NB4 (cell line): ENCODE results near the gene CCDC74A.
"Not testable (repeated sequence)": the region's sequence is repeated elsewhere in the genome, so short reads cannot be mapped to it uniquely, and the experiment has no call there.

ENCODE experiments used
- DNase-seq: peaks from one replicate; pipeline ENCODE4 v3.0.0; 2010; ENCODE audit warnings: low read depth
- H3K4me3 ChIP-seq: one replicate; pipeline ENCODE4 v1.5.1; 2011; ENCODE audit warnings: mild to moderate bottlenecking, low read depth, low read length, moderate library complexity
- MAX ChIP-seq: IDR thresholded peaks from 2 replicates; pipeline ENCODE4 v1.6.1; 2011; ENCODE audit warnings: low read depth, low read length
- MYC ChIP-seq: IDR thresholded peaks from 2 replicates; pipeline ENCODE4 v1.6.1; 2011; ENCODE audit warnings: low read depth, low read length
- POLR2A ChIP-seq: IDR thresholded peaks from 2 replicates; pipeline ENCODE4 v1.6.1; 2011; ENCODE audit warnings: mild to moderate bottlenecking; ENCODE audit not compliant: insufficient read length; ENCODE audit errors: extremely low read depth
- TF ChIP-seq, protein P1 (sequence below): IDR thresholded peaks from one replicate; pipeline ENCODE4 v1.5.1; 2012; ENCODE audit warnings: low read depth, low read length

CCDC74A gene

DNA sequence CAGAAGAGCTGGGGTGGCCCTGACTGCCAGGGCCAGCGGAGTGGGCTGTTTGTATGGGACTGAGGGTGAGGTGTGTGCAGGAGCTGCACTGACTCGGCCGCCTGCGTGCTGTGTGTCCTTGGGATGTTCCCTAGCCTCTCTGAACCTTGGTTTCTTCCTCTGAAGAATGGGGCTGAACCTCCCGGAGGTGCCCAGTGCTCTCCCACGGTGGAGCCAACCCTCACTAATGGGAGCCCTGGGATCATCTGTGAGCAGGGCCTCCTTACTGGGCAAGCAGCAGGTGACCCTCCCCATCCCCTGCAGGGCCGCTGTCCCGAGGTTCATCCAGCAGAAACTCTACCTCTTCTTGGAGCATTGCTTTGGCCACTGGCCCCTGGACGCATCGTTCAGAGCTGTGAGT, 11.7 kb upstream of the CCDC74A start:
- TF ChIP-seq, protein P1, sequence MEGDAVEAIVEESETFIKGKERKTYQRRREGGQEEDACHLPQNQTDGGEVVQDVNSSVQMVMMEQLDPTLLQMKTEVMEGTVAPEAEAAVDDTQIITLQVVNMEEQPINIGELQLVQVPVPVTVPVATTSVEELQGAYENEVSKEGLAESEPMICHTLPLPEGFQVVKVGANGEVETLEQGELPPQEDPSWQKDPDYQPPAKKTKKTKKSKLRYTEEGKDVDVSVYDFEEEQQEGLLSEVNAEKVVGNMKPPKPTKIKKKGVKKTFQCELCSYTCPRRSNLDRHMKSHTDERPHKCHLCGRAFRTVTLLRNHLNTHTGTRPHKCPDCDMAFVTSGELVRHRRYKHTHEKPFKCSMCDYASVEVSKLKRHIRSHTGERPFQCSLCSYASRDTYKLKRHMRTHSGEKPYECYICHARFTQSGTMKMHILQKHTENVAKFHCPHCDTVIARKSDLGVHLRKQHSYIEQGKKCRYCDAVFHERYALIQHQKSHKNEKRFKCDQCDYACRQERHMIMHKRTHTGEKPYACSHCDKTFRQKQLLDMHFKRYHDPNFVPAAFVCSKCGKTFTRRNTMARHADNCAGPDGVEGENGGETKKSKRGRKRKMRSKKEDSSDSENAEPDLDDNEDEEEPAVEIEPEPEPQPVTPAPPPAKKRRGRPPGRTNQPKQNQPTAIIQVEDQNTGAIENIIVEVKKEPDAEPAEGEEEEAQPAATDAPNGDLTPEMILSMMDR, result no peak
- TF ChIP-seq MYC (no peak), POLR2A (no peak), MAX (no peak)
- no peak for DNase-seq
- no peak overlapping the region for H3K4me3 ChIP-seq

DNA sequence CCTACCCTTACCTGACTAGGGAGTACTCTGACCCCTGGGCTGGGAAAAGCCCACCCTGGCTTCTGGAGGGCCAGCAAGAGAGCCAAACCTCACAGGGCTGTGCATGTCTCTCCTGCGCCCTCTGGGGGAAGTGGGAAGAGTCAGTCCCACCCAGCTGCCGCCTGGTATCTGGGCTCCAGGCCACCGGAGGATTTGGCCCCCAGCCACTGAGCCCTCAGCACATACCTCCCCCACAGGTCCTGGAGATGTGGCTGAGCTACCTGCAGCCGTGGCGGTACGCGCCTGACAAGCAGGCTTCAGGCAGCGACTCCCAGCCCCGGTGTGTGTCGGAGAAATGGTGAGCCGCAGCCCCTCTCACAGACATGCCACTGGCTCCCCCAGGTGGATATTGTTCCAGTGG, 11.1 kb upstream of the CCDC74A start:
- DNase-seq, result not testable (repeated sequence)

DNA sequence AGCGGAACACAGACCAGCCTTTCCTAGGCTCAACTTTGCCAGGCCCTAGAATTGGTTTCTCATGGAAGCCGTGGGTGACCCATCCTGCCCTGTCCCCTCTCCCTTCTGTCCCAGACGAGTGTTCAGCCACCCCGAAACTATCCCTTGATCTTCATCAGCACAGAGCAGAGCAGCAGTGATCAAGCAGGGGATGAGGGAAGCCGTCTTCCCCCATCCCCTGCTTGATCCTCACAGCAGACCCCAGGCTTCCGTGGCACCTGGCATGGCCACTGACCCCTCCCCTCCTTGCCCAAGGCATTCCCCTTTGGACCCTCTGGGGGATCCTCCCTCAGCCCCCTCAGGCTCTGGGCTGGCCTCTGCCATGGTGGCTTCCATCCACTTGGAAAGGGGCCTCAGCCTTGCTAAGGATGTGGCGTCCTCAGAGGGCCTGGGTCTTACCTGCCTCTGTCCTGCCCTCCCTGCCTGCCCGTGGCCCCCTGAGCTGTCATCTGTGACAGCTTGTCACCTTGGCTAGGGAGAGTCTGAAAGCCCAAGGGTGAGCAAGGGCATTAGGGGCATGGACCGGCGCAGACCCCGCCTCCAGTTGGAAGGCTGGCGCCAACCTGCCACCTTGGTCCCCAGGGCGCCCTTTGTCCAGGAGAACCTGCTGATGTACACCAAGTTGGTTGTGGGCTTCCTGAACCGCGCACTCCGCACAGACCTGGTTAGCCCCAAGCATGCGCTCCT, 10.4 kb upstream of the CCDC74A start:
- no peak for TF ChIP-seq POLR2A
- TF ChIP-seq, protein P1, result no peak
- no peak for TF ChIP-seq MYC
- TF ChIP-seq MAX, result no peak
- H3K4me3 ChIP-seq, result no peak overlapping the region
- no peak for DNase-seq

More for the DNA sequence above, 11.1 kb upstream of the CCDC74A start:
- H3K4me3 ChIP-seq, result not testable (repeated sequence)

DNA sequence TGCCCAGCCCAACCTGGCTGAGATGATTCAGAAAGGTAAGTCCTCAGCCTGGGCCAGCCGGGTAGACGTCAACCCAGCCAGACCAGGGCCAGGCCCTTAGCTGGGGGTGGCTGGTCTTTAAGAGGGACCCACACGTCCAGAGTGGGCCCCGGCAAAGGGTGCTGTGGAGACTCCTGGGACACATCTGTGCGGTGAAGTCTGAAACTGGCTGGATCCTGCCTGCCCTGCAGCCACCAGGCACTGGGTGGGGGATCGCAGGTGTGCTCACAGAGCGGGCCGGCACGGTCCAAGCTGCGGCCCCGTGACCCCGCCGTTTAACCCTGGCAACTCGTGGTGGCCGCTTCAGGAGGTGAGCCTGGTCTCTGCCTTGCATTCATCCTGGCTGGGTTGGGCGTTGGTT, 9.8 kb upstream of the CCDC74A start:
- not testable (repeated sequence) for DNase-seq, H3K4me3 ChIP-seq

GRCh38 chr2:131518531-131518930, 9.2 kb upstream of the CCDC74A start:
- H3K4me3 ChIP-seq, DNase-seq: not testable (repeated sequence)

DNA sequence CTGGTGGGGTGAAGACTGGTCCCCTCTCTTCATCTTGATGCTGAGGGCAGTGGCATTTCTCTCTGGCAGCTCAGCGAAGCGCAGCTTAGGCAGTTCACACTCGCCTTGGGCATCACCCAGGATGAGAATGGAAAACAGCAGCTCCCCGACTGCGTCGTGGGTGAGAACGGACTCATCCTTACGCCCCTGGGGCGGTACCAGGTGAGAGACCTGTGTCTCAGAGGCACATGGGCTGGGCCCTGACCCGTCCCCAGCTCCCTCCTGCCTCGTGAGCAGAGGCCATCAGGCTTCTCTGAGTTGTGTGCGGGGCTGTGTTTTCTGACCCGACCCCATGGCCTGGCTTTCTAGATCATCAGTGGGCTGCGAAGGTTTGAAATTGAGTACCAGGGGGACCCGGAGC, 8.2 kb upstream of the CCDC74A start:
- DNase-seq, result no peak
- TF ChIP-seq MAX (no peak), POLR2A (no peak), MYC (no peak)
- TF ChIP-seq, protein P1, result no peak
- no peak overlapping the region for H3K4me3 ChIP-seq

- H3K4me3 ChIP-seq, DNase-seq: not testable (repeated sequence)
Observed at GRCh38 chr2:131519871-131520470, 7.7 kb upstream of the CCDC74A start.

DNA sequence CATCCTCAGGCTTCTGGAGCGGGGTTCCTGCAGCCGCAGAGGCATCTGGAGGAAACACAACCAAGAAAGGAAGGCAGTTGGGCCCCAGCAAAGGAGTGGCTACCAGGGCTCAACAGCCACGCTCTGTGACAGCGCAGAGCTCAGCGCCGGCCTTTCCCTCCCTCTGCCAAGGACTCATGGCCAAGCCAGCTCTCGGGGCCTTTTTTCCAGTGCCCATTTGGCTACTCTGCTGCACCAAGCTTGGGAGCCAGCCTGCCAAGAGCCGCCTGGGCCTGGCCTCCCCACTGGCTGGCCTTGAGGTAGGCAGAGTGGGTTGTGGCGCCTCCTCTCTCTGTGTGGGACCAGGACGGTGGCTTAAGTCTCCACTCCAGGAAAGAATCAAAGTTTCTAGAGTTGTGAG, 7.2 kb upstream of the CCDC74A start:
- no peak for DNase-seq
- no peak overlapping the region for H3K4me3 ChIP-seq
- TF ChIP-seq MYC (no peak), MAX (no peak), POLR2A (no peak)
- TF ChIP-seq, protein P1, result no peak

- not testable (repeated sequence) for H3K4me3 ChIP-seq, DNase-seq
Observed at GRCh38 chr2:131521524-131521923, 6.2 kb upstream of the CCDC74A start.
